MCF 10A (cell line): ENCODE data around the gene SSBP2. TPM values are rescaled to one million over a fixed set of nuclear protein-coding genes. Genes with fewer than 3 reads are reported as not detected.

Experiments used
- BruUV-seq: library from RNA; stranded (reverse); fragments of 400-500 nt; replicated peaks from 2 replicates; lab custom pipeline; 2021; lab: Mats Ljungman, UMichigan
- CTCF ChIA-PET: fragments of 300-600 bp; sonication (Branson Sonifier 250); formaldehyde crosslinking; extraction: SDS; loops from one replicate; lab custom pipeline; 2021; ENCODE audit warnings: antibody characterized with exemption, inconsistent platforms; lab: Yijun Ruan, JAX
- POLR2A ChIA-PET: fragments of 300-600, 350-650 bp; sonication (Branson Sonifier 250); formaldehyde crosslinking; extraction: SDS; loops from one replicate; lab custom pipeline; 2020; ENCODE audit warnings: antibody characterized with exemption, inconsistent platforms; lab: Yijun Ruan, JAX
- DNase-seq: peaks from one replicate; pipeline ENCODE4 v3.0.0-alpha.2; 2018; ENCODE audit not compliant: unreplicated experiment
- H3K27ac Mint-ChIP-seq: one replicate; pipeline ENCODE4 v1.8.0; 2022; ENCODE audit warnings: mild to moderate bottlenecking, low read depth, mixed read lengths; ENCODE audit not compliant: unreplicated experiment
- H3K27me3 Mint-ChIP-seq: one replicate; pipeline ENCODE4 v1.8.0; 2022; ENCODE audit warnings: mixed read lengths; ENCODE audit not compliant: insufficient read depth, unreplicated experiment
- H3K36me3 Mint-ChIP-seq: one replicate; pipeline ENCODE4 v1.8.0; 2022; ENCODE audit warnings: mild to moderate bottlenecking, moderate library complexity, mixed read lengths; ENCODE audit not compliant: insufficient read depth, unreplicated experiment
- H3K4me1 Mint-ChIP-seq: one replicate; pipeline ENCODE4 v1.8.0; 2022; ENCODE audit warnings: mixed read lengths; ENCODE audit not compliant: insufficient read depth, unreplicated experiment
- H3K4me3 Mint-ChIP-seq: one replicate; pipeline ENCODE4 v1.8.0; 2022; ENCODE audit warnings: mild to moderate bottlenecking, moderate library complexity, mixed read lengths; ENCODE audit not compliant: unreplicated experiment
- H3K9me3 Mint-ChIP-seq: one replicate; pipeline ENCODE4 v1.8.0; 2022; ENCODE audit warnings: mixed read lengths; ENCODE audit not compliant: unreplicated experiment
- intact Hi-C: fragments of 100-400 bp; cut with micrococcal nuclease; formaldehyde crosslinking; loops from 2 replicates; pipeline ENCODE4 v1.14.1; 2022
- total RNA-seq: library from RNA; stranded (reverse); gene quantifications from 2 replicates; pipeline ENCODE4 v1.2.3, GENCODE V29; 2022
- TF ChIP-seq, protein P1 (sequence below): fragments of 200-600 bp; IDR thresholded peaks from one replicate; pipeline ENCODE4 v1.8.0; 2022; ENCODE audit warnings: antibody characterized with exemption, mild to moderate bottlenecking; ENCODE audit not compliant: unreplicated experiment

SSBP2 gene
- total RNA-seq, 1 experiment from 2014 or later, result 52.7 TPM

DNA sequence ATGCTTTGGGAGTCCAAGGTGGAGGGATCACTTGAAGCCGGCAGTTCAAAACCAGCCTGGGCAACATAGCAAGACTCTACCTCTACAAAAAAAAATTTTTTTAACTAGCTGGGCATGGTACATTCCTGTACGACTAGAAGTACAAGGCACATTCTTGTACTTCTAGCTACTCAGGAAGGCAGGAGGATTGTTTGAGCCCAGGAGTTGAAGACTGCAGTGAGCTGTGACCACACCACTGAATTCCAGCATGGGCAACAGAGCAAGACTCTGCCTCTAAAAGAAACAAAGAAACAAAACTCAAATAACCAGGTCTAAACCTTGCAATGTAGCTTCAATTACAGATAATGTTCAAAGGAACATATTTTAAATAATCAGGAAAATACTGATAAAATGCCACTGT, 56.2 kb downstream of the SSBP2 start:
- no TSS peak for BruUV-seq

DNA sequence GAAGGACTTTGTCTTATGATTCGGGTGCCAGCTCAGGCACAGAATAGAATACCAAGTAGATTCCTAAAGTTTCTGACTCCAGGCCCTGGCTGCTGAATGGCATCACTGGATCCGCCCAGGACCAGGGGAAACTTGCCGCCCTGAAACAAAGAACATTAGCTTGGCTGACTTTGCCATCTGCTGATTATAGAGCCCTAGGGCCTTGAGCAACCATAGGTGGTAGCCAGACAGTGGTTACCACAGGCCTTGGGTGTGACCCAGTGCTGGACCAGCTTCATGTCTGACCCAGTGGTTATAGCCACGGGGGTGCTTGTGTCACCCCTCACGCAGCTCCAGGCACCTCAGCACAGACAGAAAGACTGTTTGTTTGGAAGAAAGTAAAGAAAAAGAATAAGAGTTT, 62.7 kb downstream of the SSBP2 start:
- no peak for DNase-seq
- intact Hi-C loops, result no loop called here
- Mint-ChIP-seq H3K4me3 (no peak overlapping the region), H3K36me3 (peaks cover 24% of the 10 kb centered on the region), H3K27me3 (no peaks in the 10 kb centered on the region), H3K9me3 (peaks cover 31% of the 10 kb centered on the region), H3K27ac (no peak overlapping the region), H3K4me1 (peaks cover 18% of the 10 kb centered on the region)
- CTCF ChIA-PET, result interaction anchor here (0.6 to 1.3 kb wide), 3 partner anchors 21 to 432 kb away, joined by 3 to 4 read pairs (median 3); no protein-coding TSS in a partner anchor
- POLR2A ChIA-PET, result interaction anchor here (1.2 kb wide), 1 partner anchor 15 kb away, joined by 3 read pairs; no protein-coding TSS in a partner anchor
- BruUV-seq, result no TSS peak
- TF ChIP-seq, protein P1, sequence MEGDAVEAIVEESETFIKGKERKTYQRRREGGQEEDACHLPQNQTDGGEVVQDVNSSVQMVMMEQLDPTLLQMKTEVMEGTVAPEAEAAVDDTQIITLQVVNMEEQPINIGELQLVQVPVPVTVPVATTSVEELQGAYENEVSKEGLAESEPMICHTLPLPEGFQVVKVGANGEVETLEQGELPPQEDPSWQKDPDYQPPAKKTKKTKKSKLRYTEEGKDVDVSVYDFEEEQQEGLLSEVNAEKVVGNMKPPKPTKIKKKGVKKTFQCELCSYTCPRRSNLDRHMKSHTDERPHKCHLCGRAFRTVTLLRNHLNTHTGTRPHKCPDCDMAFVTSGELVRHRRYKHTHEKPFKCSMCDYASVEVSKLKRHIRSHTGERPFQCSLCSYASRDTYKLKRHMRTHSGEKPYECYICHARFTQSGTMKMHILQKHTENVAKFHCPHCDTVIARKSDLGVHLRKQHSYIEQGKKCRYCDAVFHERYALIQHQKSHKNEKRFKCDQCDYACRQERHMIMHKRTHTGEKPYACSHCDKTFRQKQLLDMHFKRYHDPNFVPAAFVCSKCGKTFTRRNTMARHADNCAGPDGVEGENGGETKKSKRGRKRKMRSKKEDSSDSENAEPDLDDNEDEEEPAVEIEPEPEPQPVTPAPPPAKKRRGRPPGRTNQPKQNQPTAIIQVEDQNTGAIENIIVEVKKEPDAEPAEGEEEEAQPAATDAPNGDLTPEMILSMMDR, result no peak

More for the DNA sequence above, 56.2 kb downstream of the SSBP2 start:
- intact Hi-C loops, result no loop called here
- Mint-ChIP-seq H3K36me3 (peaks cover 24% of the 10 kb centered on the region), H3K4me3 (no peak overlapping the region), H3K27ac (no peak overlapping the region), H3K4me1 (peaks cover 8% of the 10 kb centered on the region), H3K27me3 (no peaks in the 10 kb centered on the region), H3K9me3 (peaks cover 16% of the 10 kb centered on the region)
- POLR2A ChIA-PET, result no interaction called here
- TF ChIP-seq, protein P1, result no peak
- no peak for DNase-seq
- CTCF ChIA-PET, result no interaction called here

GRCh38 chr5:81687292-81687691, 63.6 kb downstream of the SSBP2 start:
- H3K4me3 Mint-ChIP-seq, result no peak overlapping the region
- H3K9me3 Mint-ChIP-seq, result peaks cover 26% of the 10 kb centered on the region
- TF ChIP-seq, protein P1, result no peak
- H3K36me3 Mint-ChIP-seq, result peaks cover 17% of the 10 kb centered on the region
- CTCF ChIA-PET, result interaction anchor here (1.3 kb wide), 1 partner anchor 36 kb away, joined by 4 read pairs; no protein-coding TSS in a partner anchor
- BruUV-seq, result no TSS peak
- no peaks in the 10 kb centered on the region for H3K27me3 Mint-ChIP-seq
- no peak for DNase-seq
- POLR2A ChIA-PET, result interaction anchor here (1.2 kb wide), 1 partner anchor 14 kb away, joined by 3 read pairs; no protein-coding TSS in a partner anchor
- H3K27ac Mint-ChIP-seq, result no peak overlapping the region
- intact Hi-C loops, result no loop called here
- peaks cover 21% of the 10 kb centered on the region for H3K4me1 Mint-ChIP-seq

DNA sequence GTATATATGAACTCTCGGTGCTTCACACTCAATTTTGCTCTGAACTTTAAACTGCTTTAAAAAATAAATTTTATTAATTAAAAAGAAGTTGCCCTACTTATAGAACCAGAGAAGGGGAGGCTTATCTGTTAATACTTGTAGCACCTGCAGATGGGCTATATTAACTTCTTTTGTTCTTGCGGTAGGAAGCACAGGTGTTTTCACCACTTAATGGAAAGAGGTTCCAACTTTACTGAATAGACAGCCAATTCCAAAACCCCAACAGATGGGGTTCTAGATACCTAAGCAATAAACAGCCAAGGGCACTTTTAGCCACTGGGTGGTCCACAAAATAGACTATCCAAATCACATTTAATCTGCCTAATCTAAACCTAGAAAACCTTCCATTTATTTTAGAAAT, 65.4 kb downstream of the SSBP2 start:
- ChIA-PET POLR2A (no interaction called here), CTCF (no interaction called here)
- no peak for DNase-seq
- no peaks in the 10 kb centered on the region for H3K27me3 Mint-ChIP-seq
- H3K4me3 Mint-ChIP-seq, result no peak overlapping the region
- no TSS peak for BruUV-seq
- no peak overlapping the region for H3K27ac Mint-ChIP-seq
- TF ChIP-seq, protein P1, result no peak
- intact Hi-C loops, result no loop called here
- H3K9me3 Mint-ChIP-seq, result peaks cover 15% of the 10 kb centered on the region
- peaks cover 14% of the 10 kb centered on the region for H3K36me3 Mint-ChIP-seq
- H3K4me1 Mint-ChIP-seq, result peaks cover 21% of the 10 kb centered on the region
